ENCODE measurements around the gene IL6.
A peak's percentile ranks its signal among the peaks of the same experiment; 100 is the strongest.

IL6 gene

DNA sequence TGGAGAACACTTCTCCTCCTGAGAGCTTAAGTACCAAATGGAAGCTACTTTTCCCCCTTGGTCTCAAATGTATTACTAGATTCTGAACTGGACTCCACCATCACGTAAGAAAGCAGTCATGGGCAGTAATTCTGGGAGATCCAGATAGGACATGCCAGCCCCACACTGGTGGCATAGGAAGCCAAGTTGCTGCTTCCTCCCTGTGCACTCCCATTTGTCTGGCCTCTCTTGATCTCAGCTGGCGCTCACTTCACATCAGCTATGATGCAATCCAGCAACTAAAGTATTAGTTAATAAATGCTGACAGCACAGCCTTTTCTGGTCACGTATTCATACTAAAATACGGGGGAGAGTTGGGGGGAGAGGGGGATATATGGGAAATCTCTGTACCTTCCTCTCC, 3.4 kb upstream of the IL6 start:
- Histone ChIP-seq H3F3A (ENCODE audit: insufficient read depth, low read length) (no peaks in the 10 kb centered on the region), H3K4me3 (ENCODE audit: low read depth, low read length, poor library complexity, severe bottlenecking) (no peak overlapping the region), H3K4me2 (ENCODE audit: low read length) (no peak overlapping the region), H2AFZ (ENCODE audit: low read length) (no peak overlapping the region), H3K9me3 (ENCODE audit: low read length) (no peaks in the 10 kb centered on the region), H3K27ac (ENCODE audit: low read depth, low read length, poor library complexity, severe bottlenecking) (no peak overlapping the region), H3K27me3 (ENCODE audit: insufficient read depth, low read length) (peaks cover 10% of the 10 kb centered on the region), H3K36me3 (ENCODE audit: insufficient read depth, low read length) (no peaks in the 10 kb centered on the region), H4K20me1 (ENCODE audit: insufficient read depth, low read length) (no peaks in the 10 kb centered on the region), H3K4me1 (ENCODE audit: insufficient read depth, low read length, severe bottlenecking) (no peaks in the 10 kb centered on the region), H3K9ac (ENCODE audit: low read length) (no peak overlapping the region), H3K79me2 (ENCODE audit: insufficient read depth, low read length) (no peaks in the 10 kb centered on the region), H3K9me2 (ENCODE audit: low read depth, low read length) (no peaks in the 10 kb centered on the region)
- no peak for TF ChIP-seq EZH2 (IDR thresholded peaks at IDR 0.05; ENCODE audit: borderline replicate concordance, low read length)
- TF ChIP-seq, protein P1, sequence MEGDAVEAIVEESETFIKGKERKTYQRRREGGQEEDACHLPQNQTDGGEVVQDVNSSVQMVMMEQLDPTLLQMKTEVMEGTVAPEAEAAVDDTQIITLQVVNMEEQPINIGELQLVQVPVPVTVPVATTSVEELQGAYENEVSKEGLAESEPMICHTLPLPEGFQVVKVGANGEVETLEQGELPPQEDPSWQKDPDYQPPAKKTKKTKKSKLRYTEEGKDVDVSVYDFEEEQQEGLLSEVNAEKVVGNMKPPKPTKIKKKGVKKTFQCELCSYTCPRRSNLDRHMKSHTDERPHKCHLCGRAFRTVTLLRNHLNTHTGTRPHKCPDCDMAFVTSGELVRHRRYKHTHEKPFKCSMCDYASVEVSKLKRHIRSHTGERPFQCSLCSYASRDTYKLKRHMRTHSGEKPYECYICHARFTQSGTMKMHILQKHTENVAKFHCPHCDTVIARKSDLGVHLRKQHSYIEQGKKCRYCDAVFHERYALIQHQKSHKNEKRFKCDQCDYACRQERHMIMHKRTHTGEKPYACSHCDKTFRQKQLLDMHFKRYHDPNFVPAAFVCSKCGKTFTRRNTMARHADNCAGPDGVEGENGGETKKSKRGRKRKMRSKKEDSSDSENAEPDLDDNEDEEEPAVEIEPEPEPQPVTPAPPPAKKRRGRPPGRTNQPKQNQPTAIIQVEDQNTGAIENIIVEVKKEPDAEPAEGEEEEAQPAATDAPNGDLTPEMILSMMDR (IDR thresholded peaks at IDR 0.05; ENCODE audit: low read length) = no peak

DNA sequence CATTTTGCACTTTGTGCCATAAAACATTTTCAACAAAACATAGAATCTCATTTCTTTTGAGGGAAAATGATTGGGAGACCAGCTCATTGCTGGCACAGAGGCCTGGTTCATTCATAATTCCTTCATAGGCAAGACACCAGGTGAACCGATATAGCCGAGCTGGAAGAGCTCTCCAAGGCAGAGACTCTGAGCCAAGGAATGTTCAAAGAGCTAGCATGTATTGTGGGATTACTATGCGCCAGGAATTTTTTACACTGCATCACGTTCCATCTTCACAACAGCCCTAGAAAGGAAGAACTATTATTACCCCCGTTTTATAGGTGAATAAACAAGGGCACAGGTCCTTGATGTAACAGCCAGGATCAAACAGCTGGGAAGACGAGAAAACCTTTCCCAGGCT, 2.1 kb upstream of the IL6 start:
- Histone ChIP-seq H3K9ac (ENCODE audit: low read length) (no peak overlapping the region), H3K4me1 (ENCODE audit: insufficient read depth, low read length, severe bottlenecking) (no peaks in the 10 kb centered on the region), H4K20me1 (ENCODE audit: insufficient read depth, low read length) (no peaks in the 10 kb centered on the region)

DNA sequence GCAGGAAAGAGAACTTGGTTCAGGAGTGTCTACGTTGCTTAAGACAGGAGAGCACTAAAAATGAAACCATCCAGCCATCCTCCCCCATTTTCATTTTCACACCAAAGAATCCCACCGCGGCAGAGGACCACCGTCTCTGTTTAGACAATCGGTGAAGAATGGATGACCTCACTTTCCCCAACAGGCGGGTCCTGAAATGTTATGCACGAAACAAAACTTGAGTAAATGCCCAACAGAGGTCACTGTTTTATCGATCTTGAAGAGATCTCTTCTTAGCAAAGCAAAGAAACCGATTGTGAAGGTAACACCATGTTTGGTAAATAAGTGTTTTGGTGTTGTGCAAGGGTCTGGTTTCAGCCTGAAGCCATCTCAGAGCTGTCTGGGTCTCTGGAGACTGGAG, 1.4 kb upstream of the IL6 start:
- Histone ChIP-seq H3K9me3 (ENCODE audit: low read length) (no peaks in the 10 kb centered on the region), H3K4me3 (ENCODE audit: low read depth, low read length, poor library complexity, severe bottlenecking) (no peak overlapping the region), H2AFZ (ENCODE audit: low read length) (no peak overlapping the region), H3K4me1 (ENCODE audit: insufficient read depth, low read length, severe bottlenecking) (no peaks in the 10 kb centered on the region), H3K79me2 (ENCODE audit: insufficient read depth, low read length) (no peaks in the 10 kb centered on the region), H3K27me3 (ENCODE audit: insufficient read depth, low read length) (peaks cover 10% of the 10 kb centered on the region), H3K9me2 (ENCODE audit: low read depth, low read length) (no peaks in the 10 kb centered on the region), H4K20me1 (ENCODE audit: insufficient read depth, low read length) (no peaks in the 10 kb centered on the region), H3K9ac (ENCODE audit: low read length) (no peak overlapping the region), H3F3A (ENCODE audit: insufficient read depth, low read length) (no peaks in the 10 kb centered on the region), H3K27ac (ENCODE audit: low read depth, low read length, poor library complexity, severe bottlenecking) (no peak overlapping the region), H3K36me3 (ENCODE audit: insufficient read depth, low read length) (no peaks in the 10 kb centered on the region), H3K4me2 (ENCODE audit: low read length) (no peak overlapping the region)
- TF ChIP-seq EZH2 (IDR thresholded peaks at IDR 0.05; ENCODE audit: borderline replicate concordance, low read length) = no peak
- TF ChIP-seq, protein P1 (IDR thresholded peaks at IDR 0.05; ENCODE audit: low read length) = peak; percentile 42; the same call in 1 of the 2 replicates

More for the DNA sequence above, 2.1 kb upstream of the IL6 start:
- Histone ChIP-seq H2AFZ (ENCODE audit: low read length) (no peak overlapping the region), H3F3A (ENCODE audit: insufficient read depth, low read length) (no peaks in the 10 kb centered on the region), H3K36me3 (ENCODE audit: insufficient read depth, low read length) (no peaks in the 10 kb centered on the region), H3K27ac (ENCODE audit: low read depth, low read length, poor library complexity, severe bottlenecking) (no peak overlapping the region), H3K27me3 (ENCODE audit: insufficient read depth, low read length) (peaks cover 10% of the 10 kb centered on the region), H3K9me2 (ENCODE audit: low read depth, low read length) (no peaks in the 10 kb centered on the region), H3K4me2 (ENCODE audit: low read length) (no peak overlapping the region), H3K9me3 (ENCODE audit: low read length) (no peaks in the 10 kb centered on the region), H3K79me2 (ENCODE audit: insufficient read depth, low read length) (no peaks in the 10 kb centered on the region), H3K4me3 (ENCODE audit: low read depth, low read length, poor library complexity, severe bottlenecking) (no peak overlapping the region)
- TF ChIP-seq, protein P1 (IDR thresholded peaks at IDR 0.05; ENCODE audit: low read length) = no peak
- no peak for TF ChIP-seq EZH2 (IDR thresholded peaks at IDR 0.05; ENCODE audit: borderline replicate concordance, low read length)

All from OCI-LY1 (cell line).